HEK293T (cell line): ENCODE measurements around the gene FNDC1.
A peak's percentile ranks its signal among the peaks of the same experiment; 100 is the strongest.
"Not testable (repeated sequence)": the region's sequence is repeated elsewhere in the genome, so short reads cannot be mapped to it uniquely, and the experiment has no call there.

Experiments used
- CTCF ChIA-PET: fragments of 350-600 bp; formaldehyde crosslinking; extraction: SDS; loops from one replicate; lab custom pipeline; 2021; ENCODE audit warnings: antibody characterized with exemption, inconsistent platforms; lab: Yijun Ruan, JAX
- POLR2A ChIA-PET: fragments of 350-600 bp; formaldehyde crosslinking; extraction: SDS; loops from one replicate; lab custom pipeline; 2020; ENCODE audit warnings: antibody characterized with exemption, inconsistent platforms; lab: Yijun Ruan, JAX
- DNase-seq: peaks from one replicate; pipeline ENCODE4 v3.0.0; 2012; ENCODE audit warnings: mixed read lengths; ENCODE audit errors: extremely low spot score
- ARNT ChIP-seq: fragments of 450-650 bp; IDR thresholded peaks from 2 replicates; pipeline ENCODE4 v1.6.1; 2017; ENCODE audit warnings: mild to moderate bottlenecking
- BHLHE40 ChIP-seq: fragments of 450-650 bp; IDR thresholded peaks from 2 replicates; pipeline ENCODE4 v1.6.1; 2016; ENCODE audit warnings: mild to moderate bottlenecking, moderate library complexity, borderline replicate concordance
- CTBP1 ChIP-seq: fragments of 450-650 bp; IDR thresholded peaks from 2 replicates; pipeline ENCODE4 v1.6.1; 2016; ENCODE audit warnings: borderline replicate concordance
- ELF4 ChIP-seq: fragments of 450-650 bp; IDR thresholded peaks from 2 replicates; pipeline ENCODE4 v1.6.1; 2017; ENCODE audit warnings: antibody characterized with exemption
- FOXA1 ChIP-seq: fragments of 450-650 bp; IDR thresholded peaks from 2 replicates; pipeline ENCODE4 v1.6.1; 2016; ENCODE audit warnings: mild to moderate bottlenecking
- FOXK2 ChIP-seq: fragments of 450-650 bp; IDR thresholded peaks from 2 replicates; pipeline ENCODE4 v1.6.1; 2016; ENCODE audit warnings: mild to moderate bottlenecking
- FOXM1 ChIP-seq: fragments of 450-650 bp; IDR thresholded peaks from 2 replicates; pipeline ENCODE4 v1.6.1; 2017; ENCODE audit warnings: mild to moderate bottlenecking, borderline replicate concordance
- HDGF ChIP-seq: fragments of 450-650 bp; IDR thresholded peaks from 2 replicates; pipeline ENCODE4 v1.6.1; 2017; ENCODE audit warnings: antibody characterized with exemption, borderline replicate concordance
- L3MBTL2 ChIP-seq: fragments of 450-650 bp; conservative IDR thresholded peaks from 2 replicates; pipeline ENCODE4 v1.6.1; 2016; ENCODE audit warnings: mild to moderate bottlenecking
- LEF1 ChIP-seq: fragments of 450-650 bp; IDR thresholded peaks from 2 replicates; pipeline ENCODE4 v1.6.1; 2017; ENCODE audit warnings: mild to moderate bottlenecking, borderline replicate concordance
- NFRKB ChIP-seq: fragments of 450-650 bp; IDR thresholded peaks from 2 replicates; pipeline ENCODE4 v1.6.1; 2016; ENCODE audit warnings: mild to moderate bottlenecking, moderate library complexity
- PKNOX1 ChIP-seq: fragments of 450-650 bp; IDR thresholded peaks from 2 replicates; pipeline ENCODE4 v1.6.1; 2016
- SP1 ChIP-seq: fragments of 450-650 bp; IDR thresholded peaks from 2 replicates; pipeline ENCODE4 v1.6.1; 2017
- SUZ12 ChIP-seq: fragments of 450-650 bp; IDR thresholded peaks from 2 replicates; pipeline ENCODE4 v1.6.1; 2016; ENCODE audit warnings: mild to moderate bottlenecking
- TARDBP ChIP-seq: fragments of 450-650 bp; IDR thresholded peaks from 2 replicates; pipeline ENCODE4 v1.6.1; 2016
- ZNF384 ChIP-seq: fragments of 450-650 bp; IDR thresholded peaks from 2 replicates; pipeline ENCODE4 v1.6.1; 2016

The FNDC1 gene

GRCh38 chr6:159169193-159169555 is at the start of gene FNDC1:
TSS of gene FNDC1 (plus strand) at chr6:159169400. CDS start at chr6:159169597, 197 bp downstream.
- no peak for TF ChIP-seq PKNOX1
- TF ChIP-seq ZNF384, result no peak
- TF ChIP-seq LEF1, result no peak
- no peak for TF ChIP-seq FOXA1
- TF ChIP-seq CTBP1, result no peak
- no peak for TF ChIP-seq SP1
- TF ChIP-seq BHLHE40, result no peak
- TF ChIP-seq SUZ12, result no peak
- ChIA-PET POLR2A (no interaction called here), CTCF (interaction anchor here (0.6 kb wide), 1 partner anchor 16 kb away, joined by 3 read pairs; no protein-coding TSS in a partner anchor)
- peak; percentile 92 for DNase-seq

GRCh38 chr6:159119791-159120190 is 49.4 kb upstream of the FNDC1 start:
- ChIA-PET CTCF (interaction anchor here (2.1 kb wide), 1 partner anchor 15 kb away, joined by 8 read pairs; no protein-coding TSS in a partner anchor), POLR2A (no interaction called here)
- no peak for DNase-seq
- TF ChIP-seq FOXK2 (no peak), L3MBTL2 (no peak), ZNF384 (no peak), SUZ12 (no peak), NFRKB (no peak), FOXM1 (no peak), SP1 (no peak), FOXA1 (no peak), LEF1 (no peak), PKNOX1 (no peak), ARNT (no peak), BHLHE40 (no peak), ELF4 (no peak), CTBP1 (no peak), TARDBP (no peak), HDGF (no peak)

GRCh38 chr6:159121486-159121885 is 47.7 kb upstream of the FNDC1 start:
- no peak for TF ChIP-seq SUZ12
- TF ChIP-seq CTBP1, result no peak
- no peak for TF ChIP-seq FOXK2
- no peak for DNase-seq
- ChIA-PET POLR2A (no interaction called here), CTCF (interaction anchor here (1.2 to 2.0 kb wide), 2 partner anchors 12 to 13 kb away, joined by 3 to 10 read pairs; no protein-coding TSS in a partner anchor)

GRCh38 chr6:159122453-159122852 is 46.7 kb upstream of the FNDC1 start:
- POLR2A ChIA-PET, result no interaction called here
- CTCF ChIA-PET, result interaction anchor here (0.6 to 2.0 kb wide), 3 partner anchors 12 to 250 kb away, joined by 3 to 10 read pairs (median 5); no protein-coding TSS in a partner anchor
- TF ChIP-seq BHLHE40 (no peak), SP1 (no peak), NFRKB (no peak), LEF1 (no peak), TARDBP (no peak), ELF4 (no peak), L3MBTL2 (no peak), ARNT (no peak), FOXM1 (no peak), CTBP1 (no peak), FOXK2 (no peak), HDGF (no peak), ZNF384 (no peak), FOXA1 (no peak)
- DNase-seq, result no peak

- DNase-seq, POLR2A ChIA-PET: not testable (repeated sequence)
- CTCF ChIA-PET, result interaction anchor here (0.7 kb wide), 1 partner anchor 11 kb away, joined by 3 read pairs; no protein-coding TSS in a partner anchor
Observed at GRCh38 chr6:159123831-159124230, 45.4 kb upstream of the FNDC1 start.

GRCh38 chr6:159125014-159125609 is 44.1 kb upstream of the FNDC1 start:
- TF ChIP-seq SUZ12 (no peak), ELF4 (no peak), ZNF384 (no peak), L3MBTL2 (no peak), NFRKB (no peak), ARNT (no peak), FOXK2 (no peak), TARDBP (no peak), PKNOX1 (no peak), BHLHE40 (no peak), FOXA1 (no peak), FOXM1 (no peak), CTBP1 (no peak)
- DNase-seq, result no peak
- POLR2A ChIA-PET, result no interaction called here
- CTCF ChIA-PET, result interaction anchor here (0.6 to 1.7 kb wide), 2 partner anchors 9 kb away, joined by 3 to 10 read pairs; no protein-coding TSS in a partner anchor
